ENCODE results near the gene SATB2. TPM values are rescaled to one million over a fixed set of nuclear protein-coding genes. Genes with fewer than 3 reads are reported as not detected.

The SATB2 gene
- total RNA-seq, 1 experiment from 2014 or later, result 22.1 TPM

- TF ChIP-seq ZNF532 (CRISPR knock-in tag; IDR thresholded peaks at IDR 0.05; ENCODE audit: borderline replicate concordance), result no peak
- no peak for TF ChIP-seq IRF2 (CRISPR knock-in tag; IDR thresholded peaks at IDR 0.05; ENCODE audit: borderline replicate concordance, low read depth)
- TF ChIP-seq FOXJ3 (CRISPR knock-in tag; IDR thresholded peaks at IDR 0.05; ENCODE audit: borderline replicate concordance), result no peak
- no peak for TF ChIP-seq ZNF396 (CRISPR knock-in tag; IDR thresholded peaks at IDR 0.05; ENCODE audit: borderline replicate concordance)
- no peak for TF ChIP-seq ZNF317 (CRISPR knock-in tag; IDR thresholded peaks at IDR 0.05; ENCODE audit: borderline replicate concordance, low read depth)
- TF ChIP-seq TP53 (CRISPR knock-in tag; IDR thresholded peaks at IDR 0.05), result no peak
- TF ChIP-seq FOXK1 (CRISPR knock-in tag; IDR thresholded peaks at IDR 0.05), result no peak
- TF ChIP-seq GRHL2 (CRISPR knock-in tag; IDR thresholded peaks at IDR 0.05; ENCODE audit: insufficient replicate concordance, severe bottlenecking), result no peak
- TF ChIP-seq GTF2I (CRISPR knock-in tag; conservative IDR thresholded peaks at IDR 0.05), result no peak
These were observed 52.9 kb downstream of the SATB2 start (continued) for GRCh38 chr2:199404841-199405240.

GRCh38 chr2:199395311-199395710 is 62.4 kb downstream of the SATB2 start:
- Mint-ChIP-seq H3K4me3 (no peak overlapping the region), H3K27ac (no peak overlapping the region), H3K9me3 (peaks cover 11% of the 10 kb centered on the region), H3K4me1 (peaks cover 12% of the 10 kb centered on the region), H3K36me3 (peaks cover 19% of the 10 kb centered on the region), H3K27me3 (ENCODE audit: low read depth) (no peaks in the 10 kb centered on the region)
- DNase-seq (ENCODE audit: low spot score) (no peak), ATAC-seq (no peak)
- TF ChIP-seq ZNF219 (CRISPR knock-in tag; IDR thresholded peaks at IDR 0.05; ENCODE audit: borderline replicate concordance), result no peak
- no peak for TF ChIP-seq NR2C2 (CRISPR knock-in tag; IDR thresholded peaks at IDR 0.05)
- no peak for TF ChIP-seq MLX (CRISPR knock-in tag; IDR thresholded peaks at IDR 0.05)
- TF ChIP-seq ZNF423 (CRISPR knock-in tag; IDR thresholded peaks at IDR 0.05), result no peak
- no peak for TF ChIP-seq ZNF532 (CRISPR knock-in tag; IDR thresholded peaks at IDR 0.05; ENCODE audit: borderline replicate concordance)
- no peak for TF ChIP-seq SMAD4 (CRISPR knock-in tag; IDR thresholded peaks at IDR 0.05)
- no peak for TF ChIP-seq NR1H2 (CRISPR knock-in tag; IDR thresholded peaks at IDR 0.05)
- no peak for TF ChIP-seq ATF2 (CRISPR knock-in tag; IDR thresholded peaks at IDR 0.05; ENCODE audit: borderline replicate concordance, low read depth)
- no peak for TF ChIP-seq ZNF671 (CRISPR knock-in tag; IDR thresholded peaks at IDR 0.05)
- TF ChIP-seq ERG (CRISPR knock-in tag; IDR thresholded peaks at IDR 0.05), result no peak
- CTCF ChIA-PET, result interaction anchor here (0.8 kb wide), 1 partner anchor 76 kb away, joined by 4 read pairs; no protein-coding TSS in a partner anchor
- POLR2A ChIA-PET, result no interaction called here

All from WTC11 (cell line).